ENCODE measurements around the gene RAVER2.
"Not testable (repeated sequence)": the region's sequence is repeated elsewhere in the genome, so short reads cannot be mapped to it uniquely, and the experiment has no call there.

Gene RAVER2

GRCh38 chr1:64745986-64746940, 1.4 kb downstream of the RAVER2 start:
- no peak for DNase-seq (ENCODE audit: low read depth in 2 of 2)

- no peak for DNase-seq (ENCODE audit: low read depth in 2 of 2)
Observed at GRCh38 chr1:64748222-64748621, 3.3 kb downstream of the RAVER2 start.

- no peak for DNase-seq (ENCODE audit: low read depth in 2 of 2)
Observed at GRCh38 chr1:64748706-64749105, 3.8 kb downstream of the RAVER2 start.

GRCh38 chr1:64750092-64750491, 5.2 kb downstream of the RAVER2 start:
- DNase-seq (ENCODE audit: low read depth in 2 of 2), result no peak

DNA sequence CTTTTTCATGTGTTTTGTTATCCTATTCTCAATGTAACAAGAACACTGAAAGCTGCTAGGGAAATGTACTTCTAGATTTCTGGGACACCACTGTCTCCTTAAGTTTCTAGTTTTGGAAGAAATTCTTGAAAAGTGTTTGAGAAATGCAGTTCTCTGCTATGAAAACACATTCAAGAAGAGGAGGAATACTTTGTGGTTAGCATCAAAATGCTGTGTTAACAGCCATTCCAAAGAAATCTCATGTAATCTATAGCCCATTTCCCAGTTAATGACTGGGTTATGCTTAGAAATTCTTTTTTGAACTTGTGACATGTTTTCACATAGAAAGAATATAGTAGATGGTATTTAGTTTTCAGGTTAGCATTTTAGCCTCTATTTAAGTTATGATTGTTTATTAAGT, 6.0 kb downstream of the RAVER2 start:
- DNase-seq (ENCODE audit: low read depth in 2 of 2), result no peak

- no peak for DNase-seq (ENCODE audit: low read depth in 2 of 2)
Observed at GRCh38 chr1:64754173-64754572, 9.3 kb downstream of the RAVER2 start.

- DNase-seq (ENCODE audit: low read depth in 2 of 2), result no peak
Observed at GRCh38 chr1:64755361-64755760, 10.5 kb downstream of the RAVER2 start.

DNA sequence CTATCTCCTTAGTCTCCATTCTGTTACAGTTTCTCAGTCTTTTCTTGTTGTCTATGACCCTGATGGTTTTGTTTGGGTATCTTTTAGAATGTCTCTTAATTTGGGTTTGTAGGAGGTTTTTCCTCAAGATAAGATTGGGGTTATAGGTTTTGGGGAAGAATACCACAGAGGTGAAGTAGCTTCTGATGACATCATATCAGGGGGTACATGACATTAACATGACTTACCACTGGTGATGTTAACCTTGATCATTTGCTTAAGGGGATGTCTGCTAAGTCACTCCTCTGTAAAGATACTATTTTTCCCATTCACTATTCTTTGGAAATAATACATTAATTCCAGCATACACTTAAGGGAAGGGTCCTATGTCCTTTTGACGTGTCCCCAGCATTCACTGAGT, 11.9 kb downstream of the RAVER2 start:
- DNase-seq (ENCODE audit: low read depth in 2 of 2), result no peak

DNA sequence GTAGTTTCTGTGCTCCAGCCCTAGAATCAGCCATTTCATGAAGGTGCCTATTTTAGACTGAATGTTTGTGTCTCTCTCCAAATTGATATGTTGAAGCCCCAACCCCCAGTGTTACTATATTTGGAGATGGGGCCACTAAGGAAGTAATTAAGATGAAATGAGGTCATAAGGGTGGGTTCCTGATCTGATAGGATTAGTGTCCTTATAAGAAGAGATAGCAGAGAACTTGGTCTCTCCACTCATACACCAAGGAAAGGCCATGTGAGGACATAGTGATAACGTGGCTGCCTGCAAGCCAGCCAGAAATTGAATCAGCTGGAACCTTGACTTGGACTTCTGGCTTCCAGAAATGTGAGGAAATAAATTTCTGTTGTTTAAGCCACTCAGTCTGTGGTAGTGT, 12.3 kb downstream of the RAVER2 start:
- no peak for DNase-seq (ENCODE audit: low read depth in 2 of 2)

GRCh38 chr1:64758233-64758632, 13.4 kb downstream of the RAVER2 start:
- no peak for DNase-seq (ENCODE audit: low read depth in 2 of 2)

DNA sequence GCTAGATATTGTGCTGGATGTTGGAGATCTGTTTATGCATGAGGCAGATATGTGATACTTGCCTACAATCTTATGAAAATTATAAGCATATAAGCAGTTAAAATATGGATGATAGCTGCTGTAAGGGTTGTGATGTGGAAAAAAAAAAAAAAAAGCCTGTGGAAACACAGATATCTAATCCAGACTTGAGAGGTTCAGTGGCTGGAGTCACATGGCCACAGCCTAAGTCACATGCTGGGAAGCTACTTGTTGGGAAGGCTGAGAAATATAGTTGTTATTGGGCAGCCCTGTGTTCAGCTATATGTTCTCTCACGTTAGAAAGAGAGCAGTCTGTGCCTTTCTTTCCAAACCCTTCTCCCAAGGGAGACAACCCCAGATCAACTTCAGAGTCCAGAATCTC, 15.1 kb downstream of the RAVER2 start:
- DNase-seq (ENCODE audit: low read depth in 2 of 2), result no peak

DNA sequence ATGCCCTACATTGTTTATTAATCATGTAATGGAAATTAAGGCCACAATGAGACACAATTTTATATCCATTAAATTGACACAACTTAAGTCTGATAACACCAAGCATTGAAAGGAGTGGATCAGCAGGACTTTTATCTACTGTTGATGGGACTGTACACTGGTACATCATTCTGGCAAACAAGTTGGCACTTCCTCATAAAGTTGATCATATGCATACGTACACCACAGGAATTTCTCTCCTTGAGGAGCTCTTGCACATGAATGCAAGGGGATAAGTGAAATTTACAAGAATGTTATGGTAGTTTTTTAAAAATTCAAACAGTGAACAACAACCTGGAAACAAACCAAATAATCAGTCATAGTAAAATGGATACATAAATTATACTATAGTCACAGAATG, 20.1 kb downstream of the RAVER2 start:
- no peak for DNase-seq (ENCODE audit: low read depth in 2 of 2)

DNA sequence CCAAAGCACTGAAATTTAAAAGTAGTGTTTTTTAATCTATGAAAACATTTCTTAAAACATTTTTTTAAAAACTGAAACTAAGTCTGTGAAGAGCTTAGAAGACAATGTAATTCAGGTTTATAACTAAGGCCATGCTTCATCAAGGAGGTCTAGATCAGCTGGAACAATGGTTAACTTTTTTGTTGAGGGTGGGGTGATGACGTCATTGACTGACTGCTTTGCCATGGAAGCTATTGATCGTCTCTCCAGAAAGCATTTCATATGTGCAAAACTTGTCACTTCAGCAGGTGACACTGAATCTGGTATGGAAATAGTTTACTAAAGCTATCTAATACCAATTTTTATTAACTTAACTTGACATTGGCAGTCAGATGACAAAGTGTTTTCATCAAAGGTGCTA, 21.0 kb downstream of the RAVER2 start:
- DNase-seq (ENCODE audit: low read depth in 2 of 2), result no peak

GRCh38 chr1:64766429-64766828, 21.6 kb downstream of the RAVER2 start:
- DNase-seq (ENCODE audit: low read depth in 2 of 2), result no peak

DNA sequence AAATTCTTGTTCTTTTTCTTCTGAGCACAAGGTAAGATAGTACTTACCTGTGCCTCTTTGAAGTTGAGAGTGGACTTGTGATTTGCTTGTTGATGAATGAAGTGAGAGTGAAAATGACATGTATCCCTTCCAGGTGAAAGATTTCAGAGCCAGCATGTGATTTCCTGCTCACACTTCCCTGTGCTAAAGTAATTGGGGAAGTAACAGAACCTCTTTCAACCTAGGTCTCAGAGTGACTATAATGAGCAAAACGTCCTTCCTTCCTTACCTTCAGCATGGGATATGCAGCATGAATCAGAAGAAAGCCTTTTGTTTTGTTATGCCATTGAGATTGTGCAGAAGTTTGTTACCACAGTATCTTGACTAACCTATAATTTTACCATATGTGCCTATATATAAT, 24.6 kb downstream of the RAVER2 start:
- no peak for DNase-seq (ENCODE audit: low read depth in 2 of 2)

- no peak for DNase-seq (ENCODE audit: low read depth in 2 of 2)
Observed at GRCh38 chr1:64769971-64770370, 25.1 kb downstream of the RAVER2 start.

- DNase-seq (ENCODE audit: low read depth in 2 of 2), result not testable (repeated sequence)
Observed at GRCh38 chr1:64773306-64773705, 28.4 kb downstream of the RAVER2 start.

- no peak for DNase-seq (ENCODE audit: low read depth in 2 of 2)
Observed at GRCh38 chr1:64775113-64775512, 30.2 kb downstream of the RAVER2 start.

GRCh38 chr1:64782044-64782443, 37.2 kb downstream of the RAVER2 start:
- DNase-seq (ENCODE audit: low read depth in 2 of 2), result not testable (repeated sequence)

DNA sequence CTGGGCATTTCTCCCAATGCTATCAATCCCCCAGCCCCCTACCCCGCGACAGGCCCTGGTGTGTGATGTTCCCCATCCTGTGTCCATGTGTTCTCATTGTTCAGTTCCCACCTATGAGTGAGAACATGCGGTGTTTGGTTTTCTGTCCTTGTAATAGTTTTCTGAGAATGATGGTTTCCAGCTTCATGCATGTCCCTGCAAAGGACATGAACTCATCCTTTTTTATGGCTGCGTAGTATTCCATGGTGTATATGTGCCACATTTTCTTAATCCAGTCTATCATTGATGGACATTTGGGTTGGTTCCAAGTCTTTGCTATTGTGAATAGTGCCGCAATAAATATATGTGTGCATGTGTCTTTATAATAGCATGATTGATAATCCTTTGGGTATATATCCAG, 38.0 kb downstream of the RAVER2 start:
- DNase-seq (ENCODE audit: low read depth in 2 of 2), result not testable (repeated sequence)

- DNase-seq (ENCODE audit: low read depth in 2 of 2), result no peak
Observed at GRCh38 chr1:64790832-64791487, 46.1 kb downstream of the RAVER2 start.

DNA sequence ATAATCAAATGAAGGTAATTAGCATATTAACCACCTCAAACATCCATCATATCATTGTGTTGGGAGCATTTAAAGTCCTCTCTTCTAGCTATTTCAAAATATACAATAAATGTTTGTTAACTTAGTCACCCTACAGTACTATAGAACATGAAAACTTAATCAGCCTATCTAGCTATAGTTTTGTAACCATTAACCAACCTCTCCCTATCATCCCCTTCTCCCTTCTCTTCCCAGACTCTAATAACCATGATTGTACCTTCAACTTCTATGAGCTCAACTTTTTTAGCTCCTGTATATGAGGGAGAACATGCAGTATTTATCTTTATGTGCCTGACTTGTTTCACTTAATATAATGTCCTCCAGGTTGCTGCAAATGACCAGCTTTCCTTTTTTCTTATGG, 54.0 kb downstream of the RAVER2 start:
- DNase-seq (ENCODE audit: low read depth in 2 of 2), result no peak

- DNase-seq (ENCODE audit: low read depth in 2 of 2), result no peak
Observed at GRCh38 chr1:64801851-64802523, 57.1 kb downstream of the RAVER2 start.
